HepG2 (cell line): ENCODE measurements around the gene MSRB3. TPM values are rescaled to one million over a fixed set of nuclear protein-coding genes. Genes with fewer than 3 reads are reported as not detected.

Experiments
- FOXA3 ChIP-seq: IDR thresholded peaks from 2 replicates; pipeline ENCODE4 v1.6.1; 2016; ENCODE audit warnings: missing genetic modification reagents, missing compliant biosample characterization
- HOXA3 ChIP-seq: sonication (generic); formaldehyde crosslinking; IDR thresholded peaks from 2 replicates; pipeline ENCODE4 v1.5.0; 2020; ENCODE audit warnings: missing genetic modification reagents
- IRF2 ChIP-seq: IDR thresholded peaks from 2 replicates; pipeline ENCODE4 v1.6.1; 2018; ENCODE audit warnings: missing genetic modification reagents, missing compliant biosample characterization
- ISL2 ChIP-seq: sonication (generic); formaldehyde crosslinking; IDR thresholded peaks from 2 replicates; pipeline ENCODE4 v1.5.0; 2020; ENCODE audit warnings: missing genetic modification reagents
- NCOA2 ChIP-seq: sonication (generic); formaldehyde crosslinking; IDR thresholded peaks from 2 replicates; pipeline ENCODE4 v1.8.0; 2022; ENCODE audit warnings: inconsistent platforms
- PTBP1 ChIP-seq: fragments of 200-400 bp; formaldehyde crosslinking; IDR thresholded peaks from 2 replicates; pipeline ENCODE4 v1.6.1; 2018; ENCODE audit warnings: low read length, low read depth; ENCODE audit not compliant: poor library complexity, severe bottlenecking
- ZFP36L1 ChIP-seq: sonication (generic); formaldehyde crosslinking; IDR thresholded peaks from 2 replicates; pipeline ENCODE4 v1.8.0; 2022; ENCODE audit warnings: mild to moderate bottlenecking, missing genetic modification reagents, moderate library complexity
- ZNF44 ChIP-seq: sonication (generic); formaldehyde crosslinking; IDR thresholded peaks from 2 replicates; pipeline ENCODE4 v1.5.1; 2020; ENCODE audit warnings: mild to moderate bottlenecking, missing genetic modification reagents
- polyA plus RNA-seq, 8 experiments: library from polyadenylated mRNA; depleted of rRNA in 3 of 8; stranded (reverse) in 7 of 8; unstranded in 1 of 8; fragments of >200 nt; fragmentation: Illumina TruSeq in 4 of 8; extraction: Trizol in 4 of 8; gene quantifications; 2 replicates each; pipeline versions ENCODE4 v1.2.1 to v1.2.3, GENCODE V29; 2011 to 2016; ENCODE audit warnings: low read depth in 4 of 8, missing spikeins in 1 of 8, mixed read lengths in 1 of 8; ENCODE audit not compliant: insufficient read depth in 1 of 8
- total RNA-seq, 5 experiments: library from RNA; depleted of rRNA; stranded (reverse); fragments of >200 nt; fragmentation: Illumina TruSeq; extraction: Trizol; gene quantifications; 2 replicates each; pipeline ENCODE4 v1.2.3, GENCODE V29; 2016; ENCODE audit warnings: low read depth in 1 of 5
- TF ChIP-seq, protein P1 (sequence below): sonication (generic); formaldehyde crosslinking; IDR thresholded peaks from 2 replicates; pipeline ENCODE4 v1.5.1; 2020; ENCODE audit warnings: mild to moderate bottlenecking, missing genetic modification reagents, moderate library complexity
- TF ChIP-seq, protein P2 (sequence below): IDR thresholded peaks from 2 replicates; pipeline ENCODE4 v1.4.0; 2020; ENCODE audit warnings: mild to moderate bottlenecking, missing genetic modification reagents
- TF ChIP-seq, protein P3 (sequence below): sonication (generic); formaldehyde crosslinking; IDR thresholded peaks from 2 replicates; pipeline ENCODE4 v1.4.0; 2020; ENCODE audit warnings: missing genetic modification reagents, borderline replicate concordance

MSRB3 gene
- total and polyA plus RNA-seq, 2 of the 13 experiments (the other 11 are each of a cell fraction or from before 2014, with no cell fraction given) = 1.5 to 1.9 TPM

DNA sequence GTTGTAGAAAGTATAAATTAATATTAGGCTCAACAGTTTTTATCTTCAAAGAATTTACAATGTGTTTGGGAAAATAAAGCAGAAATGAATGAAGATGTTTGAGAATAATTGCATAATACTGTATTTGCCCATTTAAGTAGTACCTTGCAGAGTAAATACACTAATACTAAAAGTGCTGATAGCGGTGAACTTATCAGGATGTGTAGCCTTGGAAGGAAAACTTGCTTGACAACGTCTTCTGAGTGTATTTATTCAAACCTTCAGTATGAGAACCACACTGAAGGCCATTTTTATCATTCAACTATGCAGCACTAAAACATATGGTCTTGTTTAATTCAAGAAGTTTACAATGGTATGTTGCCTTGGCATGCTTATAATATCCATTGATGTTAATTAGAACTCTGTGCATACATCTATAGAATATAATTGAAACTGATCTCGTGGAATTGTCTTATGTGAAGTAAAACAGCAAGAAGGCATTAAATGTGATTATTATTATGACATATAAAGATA is 41.3 kb downstream of the MSRB3 start (continued):
- TF ChIP-seq, protein P1, sequence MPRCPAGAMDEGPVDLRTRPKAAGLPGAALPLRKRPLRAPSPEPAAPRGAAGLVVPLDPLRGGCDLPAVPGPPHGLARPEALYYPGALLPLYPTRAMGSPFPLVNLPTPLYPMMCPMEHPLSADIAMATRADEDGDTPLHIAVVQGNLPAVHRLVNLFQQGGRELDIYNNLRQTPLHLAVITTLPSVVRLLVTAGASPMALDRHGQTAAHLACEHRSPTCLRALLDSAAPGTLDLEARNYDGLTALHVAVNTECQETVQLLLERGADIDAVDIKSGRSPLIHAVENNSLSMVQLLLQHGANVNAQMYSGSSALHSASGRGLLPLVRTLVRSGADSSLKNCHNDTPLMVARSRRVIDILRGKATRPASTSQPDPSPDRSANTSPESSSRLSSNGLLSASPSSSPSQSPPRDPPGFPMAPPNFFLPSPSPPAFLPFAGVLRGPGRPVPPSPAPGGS = no peak
- no peak for TF ChIP-seq HOXA3 (CRISPR knock-in tag)
- peak; percentile 28; the same call in 1 of the 2 replicates for TF ChIP-seq FOXA3 (CRISPR knock-in tag)
- TF ChIP-seq ZNF44 = no peak
- TF ChIP-seq, protein P2, sequence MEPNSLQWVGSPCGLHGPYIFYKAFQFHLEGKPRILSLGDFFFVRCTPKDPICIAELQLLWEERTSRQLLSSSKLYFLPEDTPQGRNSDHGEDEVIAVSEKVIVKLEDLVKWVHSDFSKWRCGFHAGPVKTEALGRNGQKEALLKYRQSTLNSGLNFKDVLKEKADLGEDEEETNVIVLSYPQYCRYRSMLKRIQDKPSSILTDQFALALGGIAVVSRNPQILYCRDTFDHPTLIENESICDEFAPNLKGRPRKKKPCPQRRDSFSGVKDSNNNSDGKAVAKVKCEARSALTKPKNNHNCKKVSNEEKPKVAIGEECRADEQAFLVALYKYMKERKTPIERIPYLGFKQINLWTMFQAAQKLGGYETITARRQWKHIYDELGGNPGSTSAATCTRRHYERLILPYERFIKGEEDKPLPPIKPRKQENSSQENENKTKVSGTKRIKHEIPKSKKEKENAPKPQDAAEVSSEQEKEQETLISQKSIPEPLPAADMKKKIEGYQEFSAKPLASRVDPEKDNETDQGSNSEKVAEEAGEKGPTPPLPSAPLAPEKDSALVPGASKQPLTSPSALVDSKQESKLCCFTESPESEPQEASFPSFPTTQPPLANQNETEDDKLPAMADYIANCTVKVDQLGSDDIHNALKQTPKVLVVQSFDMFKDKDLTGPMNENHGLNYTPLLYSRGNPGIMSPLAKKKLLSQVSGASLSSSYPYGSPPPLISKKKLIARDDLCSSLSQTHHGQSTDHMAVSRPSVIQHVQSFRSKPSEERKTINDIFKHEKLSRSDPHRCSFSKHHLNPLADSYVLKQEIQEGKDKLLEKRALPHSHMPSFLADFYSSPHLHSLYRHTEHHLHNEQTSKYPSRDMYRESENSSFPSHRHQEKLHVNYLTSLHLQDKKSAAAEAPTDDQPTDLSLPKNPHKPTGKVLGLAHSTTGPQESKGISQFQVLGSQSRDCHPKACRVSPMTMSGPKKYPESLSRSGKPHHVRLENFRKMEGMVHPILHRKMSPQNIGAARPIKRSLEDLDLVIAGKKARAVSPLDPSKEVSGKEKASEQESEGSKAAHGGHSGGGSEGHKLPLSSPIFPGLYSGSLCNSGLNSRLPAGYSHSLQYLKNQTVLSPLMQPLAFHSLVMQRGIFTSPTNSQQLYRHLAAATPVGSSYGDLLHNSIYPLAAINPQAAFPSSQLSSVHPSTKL = peak; percentile 38; the same call in 1 of the 2 replicates
- TF ChIP-seq, protein P3, sequence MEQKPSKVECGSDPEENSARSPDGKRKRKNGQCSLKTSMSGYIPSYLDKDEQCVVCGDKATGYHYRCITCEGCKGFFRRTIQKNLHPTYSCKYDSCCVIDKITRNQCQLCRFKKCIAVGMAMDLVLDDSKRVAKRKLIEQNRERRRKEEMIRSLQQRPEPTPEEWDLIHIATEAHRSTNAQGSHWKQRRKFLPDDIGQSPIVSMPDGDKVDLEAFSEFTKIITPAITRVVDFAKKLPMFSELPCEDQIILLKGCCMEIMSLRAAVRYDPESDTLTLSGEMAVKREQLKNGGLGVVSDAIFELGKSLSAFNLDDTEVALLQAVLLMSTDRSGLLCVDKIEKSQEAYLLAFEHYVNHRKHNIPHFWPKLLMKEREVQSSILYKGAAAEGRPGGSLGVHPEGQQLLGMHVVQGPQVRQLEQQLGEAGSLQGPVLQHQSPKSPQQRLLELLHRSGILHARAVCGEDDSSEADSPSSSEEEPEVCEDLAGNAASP = no peak
- TF ChIP-seq ZFP36L1 (CRISPR knock-in tag) = no peak
- TF ChIP-seq PTBP1 = no peak
- TF ChIP-seq NCOA2 (CRISPR knock-in tag) = 0 out of 2 replicates have a peak, but pooled peaks have one; percentile 17
- TF ChIP-seq IRF2 (CRISPR knock-in tag) = no peak
- TF ChIP-seq ISL2 (CRISPR knock-in tag) = peak; percentile 83
